Globus pallidus (tissue), 1 donor: ENCODE data around the gene PEX26.
"Not testable (repeated sequence)": the region's sequence is repeated elsewhere in the genome, so short reads cannot be mapped to it uniquely, and the experiment has no call there.

Source experiments
- DNase-seq: peaks from one replicate; pipeline ENCODE4 v3.0.0-alpha.2; 2015; ENCODE audit warnings: low spot score

PEX26 gene

DNA sequence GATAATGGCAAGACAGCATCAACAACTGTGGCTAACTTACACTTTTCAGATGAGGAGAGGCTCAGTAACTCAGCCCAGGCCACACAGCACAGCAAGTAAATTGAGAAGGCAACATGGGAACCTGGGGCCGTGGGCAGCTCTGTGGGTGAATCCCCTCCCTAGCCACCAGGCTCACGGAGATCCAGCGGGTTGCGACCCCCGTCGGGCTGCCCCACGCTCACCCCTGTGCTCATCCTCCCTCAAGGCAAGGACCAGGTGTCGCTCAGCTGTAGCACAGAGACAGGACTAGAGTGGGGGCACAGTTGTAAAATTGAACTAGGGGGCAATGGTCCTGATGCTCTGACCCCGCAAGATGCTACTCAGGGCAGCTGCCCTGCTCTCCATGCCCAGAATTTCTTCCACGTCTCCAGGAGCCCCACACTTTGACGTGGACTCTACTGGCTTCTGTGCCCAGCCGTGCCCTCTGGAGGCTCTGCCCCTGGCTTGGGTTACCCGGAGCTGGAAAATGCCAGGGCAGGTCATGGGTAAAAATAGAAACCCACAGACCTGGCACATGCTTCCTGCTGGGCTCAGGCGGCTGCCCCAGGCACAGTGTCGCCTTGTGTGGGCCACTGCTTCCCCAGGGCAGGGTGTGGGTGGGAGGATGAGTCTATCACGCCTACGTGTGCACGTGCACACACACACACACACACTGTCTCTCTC lies 41.8 kb downstream of the PEX26 start:
- DNase-seq = no peak

GRCh38 chr22:18120857-18121256 lies 43.1 kb downstream of the PEX26 start:
- DNase-seq = no peak

GRCh38 chr22:18121506-18121905 lies 43.7 kb downstream of the PEX26 start:
- no peak for DNase-seq

DNA sequence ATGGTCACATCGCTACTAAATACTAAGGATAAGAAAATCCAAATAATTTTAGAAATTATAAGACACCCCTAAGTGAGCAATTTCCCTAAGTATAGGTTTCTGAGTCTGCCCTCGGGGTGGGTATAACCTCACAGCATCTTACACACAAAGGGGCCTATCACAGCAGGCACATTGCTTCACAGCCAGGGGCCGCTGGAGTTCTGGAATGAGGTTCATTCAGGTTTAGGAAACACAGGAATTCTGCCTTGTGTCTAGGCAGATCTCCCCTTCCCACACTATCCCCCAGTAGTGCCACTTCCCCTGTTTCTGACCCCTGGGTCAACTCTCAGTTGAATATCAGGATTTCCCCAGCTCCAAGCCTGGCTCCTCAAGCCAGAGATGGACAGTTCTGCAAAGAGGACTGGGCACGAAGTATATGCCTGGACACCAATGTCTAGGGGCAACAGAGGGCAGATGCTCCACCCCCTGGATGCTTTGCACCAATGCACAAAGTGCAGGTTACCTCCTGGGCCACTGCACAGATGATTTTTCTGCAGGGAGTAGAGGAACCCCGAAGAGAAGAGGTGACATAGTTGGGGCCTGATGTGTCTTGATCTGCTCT lies 44.3 kb downstream of the PEX26 start:
- DNase-seq = no peak

- not testable (repeated sequence) for DNase-seq
Measured at GRCh38 chr22:18123476-18124025, 45.8 kb downstream of the PEX26 start.

DNA sequence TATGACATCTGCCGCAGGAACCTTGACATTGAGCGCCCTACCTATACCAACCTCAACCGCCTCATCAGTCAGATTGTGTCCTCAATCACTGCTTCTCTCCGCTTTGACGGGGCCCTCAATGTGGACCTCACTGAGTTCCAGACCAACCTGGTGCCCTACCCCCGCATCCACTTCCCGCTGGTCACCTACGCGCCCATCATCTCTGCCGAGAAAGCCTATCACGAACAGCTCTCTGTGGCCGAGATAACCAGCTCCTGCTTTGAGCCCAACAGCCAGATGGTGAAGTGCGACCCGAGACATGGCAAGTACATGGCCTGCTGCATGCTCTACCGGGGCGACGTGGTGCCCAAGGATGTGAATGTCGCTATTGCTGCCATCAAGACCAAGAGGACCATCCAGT lies 48.8 kb downstream of the PEX26 start:
- DNase-seq = no peak

- DNase-seq = no peak
Measured at GRCh38 chr22:18130018-18130417, 52.2 kb downstream of the PEX26 start.

- no peak for DNase-seq
Measured at GRCh38 chr22:18130699-18131429, 53.1 kb downstream of the PEX26 start.

- DNase-seq = no peak
Measured at GRCh38 chr22:18133452-18133851, 55.7 kb downstream of the PEX26 start.

DNA sequence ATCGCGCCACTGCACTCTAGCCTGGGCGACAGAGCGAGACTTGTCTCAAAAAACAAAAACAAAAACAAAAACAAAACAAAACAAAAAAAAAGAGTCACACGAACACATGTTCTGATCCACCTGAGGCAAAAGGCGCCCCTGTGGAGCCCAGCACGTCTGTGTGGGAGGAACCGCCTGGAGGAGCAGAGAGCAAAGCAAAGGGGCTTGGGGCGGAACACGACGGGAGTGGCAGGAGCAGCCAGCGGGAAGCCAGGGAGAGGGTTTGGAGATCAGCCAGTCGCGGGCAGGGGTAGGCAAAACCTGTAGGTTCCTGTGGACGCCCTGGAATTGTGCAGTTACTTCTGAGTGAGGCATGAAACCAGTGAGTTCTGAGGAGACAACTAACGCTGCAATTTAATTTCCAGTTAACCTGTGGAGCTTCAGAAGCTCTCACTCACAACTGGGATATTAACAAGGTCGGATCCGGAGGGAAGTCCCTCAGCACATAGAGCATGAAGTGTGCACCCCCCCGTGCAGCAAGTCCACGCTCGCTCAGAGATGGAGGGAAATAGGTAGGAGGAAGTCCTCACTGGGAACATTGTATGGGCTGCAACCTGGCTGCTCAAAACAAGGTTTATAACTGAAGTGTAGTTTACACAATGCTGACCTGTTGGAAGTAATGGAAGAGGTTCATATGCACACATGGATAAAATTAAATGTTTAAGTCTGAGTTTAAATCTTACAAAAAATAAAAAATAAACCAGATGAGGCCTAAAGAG lies 59.0 kb downstream of the PEX26 start:
- no peak for DNase-seq

GRCh38 chr22:18141004-18141403 lies 63.2 kb downstream of the PEX26 start:
- DNase-seq = not testable (repeated sequence)

DNA sequence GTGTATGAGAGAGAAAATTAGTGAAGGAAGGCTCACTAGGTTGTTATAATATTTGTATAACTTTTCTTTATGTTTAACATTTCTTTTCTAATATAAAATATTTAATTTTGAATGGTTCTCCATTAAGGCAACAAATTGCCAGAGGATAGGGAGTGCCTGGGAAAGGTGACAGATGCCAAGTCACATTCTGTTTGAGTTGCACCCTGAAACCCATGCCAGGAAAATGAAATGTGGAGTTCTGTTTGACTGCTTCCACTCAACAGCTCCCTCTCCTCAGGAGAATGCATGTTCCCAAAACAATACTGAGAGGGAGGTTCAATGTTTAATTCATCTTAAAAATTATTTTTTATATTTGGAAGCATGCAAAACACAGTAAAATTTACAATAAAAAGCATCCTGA lies 66.3 kb downstream of the PEX26 start:
- no peak for DNase-seq

DNA sequence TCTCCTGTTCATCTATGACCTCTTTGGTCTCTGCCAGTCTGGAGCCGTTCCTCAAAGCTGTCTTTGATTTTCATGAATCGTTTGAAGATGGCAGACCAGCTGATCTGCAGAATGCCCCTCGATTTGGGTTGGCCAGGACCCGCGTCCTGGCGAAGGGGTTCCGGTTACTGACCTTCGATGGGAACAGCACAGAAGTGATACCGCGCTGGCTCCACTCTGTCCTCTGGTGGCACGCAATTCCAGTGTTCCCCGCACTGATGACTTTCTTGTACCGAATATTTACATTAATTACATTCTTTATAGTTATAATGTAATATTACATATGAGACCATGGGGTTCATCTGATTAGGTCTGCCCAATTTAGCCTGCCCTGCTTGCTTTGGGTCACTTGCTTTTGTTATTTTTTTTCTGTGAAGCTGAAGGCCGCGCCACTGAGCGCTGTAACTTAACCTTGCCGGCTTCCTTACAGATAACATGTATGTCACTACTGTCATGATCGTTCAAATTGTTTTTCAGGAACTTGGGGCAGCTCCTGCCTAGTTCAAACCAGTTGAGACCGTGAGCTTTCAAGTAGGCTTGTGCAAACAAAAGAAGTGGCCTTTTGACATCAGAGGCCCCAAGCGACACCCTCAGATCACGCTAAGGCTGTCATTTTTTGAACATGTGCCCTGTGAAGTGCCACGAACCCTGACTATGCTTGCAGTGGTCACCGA lies 68.0 kb downstream of the PEX26 start:
- no peak for DNase-seq

DNA sequence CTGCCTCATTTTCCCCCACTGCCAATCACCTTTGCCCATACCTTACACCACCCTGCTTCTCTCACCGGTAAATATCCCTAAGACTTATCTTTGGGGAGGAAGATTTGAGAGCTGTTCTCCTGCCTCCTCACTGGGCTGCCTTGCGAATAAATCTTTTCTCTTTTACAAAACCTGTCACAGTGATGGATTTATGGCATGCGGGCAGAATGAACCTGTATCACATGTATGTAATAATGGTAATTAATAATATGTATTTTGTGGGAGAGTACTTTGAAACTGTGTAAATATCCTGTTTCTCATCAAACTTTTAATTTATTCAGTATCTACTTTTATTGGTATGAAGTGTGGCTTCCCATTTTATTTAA lies 68.6 kb downstream of the PEX26 start:
- no peak for DNase-seq

- no peak for DNase-seq
Measured at GRCh38 chr22:18147791-18148190, 70.0 kb downstream of the PEX26 start.

DNA sequence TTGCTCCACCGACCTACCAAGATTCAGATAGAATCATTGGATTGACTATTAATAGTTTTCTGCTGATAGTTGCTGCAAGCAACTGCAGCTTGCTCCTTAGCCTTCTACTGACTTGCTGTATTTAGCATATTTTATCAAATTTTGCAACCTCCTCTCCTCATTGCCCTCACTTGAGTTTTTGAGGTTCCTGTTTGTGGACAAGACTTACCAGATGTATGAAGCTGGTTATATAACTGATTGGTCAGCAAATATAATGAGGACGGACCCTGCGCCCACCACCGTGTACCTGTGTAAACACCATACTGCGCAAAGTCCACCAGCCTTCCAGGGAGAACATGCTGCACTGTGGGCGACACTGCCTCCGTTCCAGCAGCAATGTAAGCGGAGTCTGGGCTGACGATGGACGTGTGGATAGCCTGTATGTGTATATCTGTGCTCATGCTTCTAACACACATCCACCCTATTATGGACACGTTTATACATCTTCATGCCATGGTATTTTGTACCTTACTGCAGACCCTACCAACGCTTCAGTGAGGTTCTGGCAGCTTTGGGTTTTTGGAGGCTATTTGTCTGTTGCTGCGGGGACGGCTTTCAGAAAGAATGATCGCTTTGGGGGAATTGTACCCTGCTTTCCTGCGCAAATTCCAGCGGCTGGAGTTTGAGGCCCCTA lies 70.6 kb downstream of the PEX26 start:
- DNase-seq = no peak

DNA sequence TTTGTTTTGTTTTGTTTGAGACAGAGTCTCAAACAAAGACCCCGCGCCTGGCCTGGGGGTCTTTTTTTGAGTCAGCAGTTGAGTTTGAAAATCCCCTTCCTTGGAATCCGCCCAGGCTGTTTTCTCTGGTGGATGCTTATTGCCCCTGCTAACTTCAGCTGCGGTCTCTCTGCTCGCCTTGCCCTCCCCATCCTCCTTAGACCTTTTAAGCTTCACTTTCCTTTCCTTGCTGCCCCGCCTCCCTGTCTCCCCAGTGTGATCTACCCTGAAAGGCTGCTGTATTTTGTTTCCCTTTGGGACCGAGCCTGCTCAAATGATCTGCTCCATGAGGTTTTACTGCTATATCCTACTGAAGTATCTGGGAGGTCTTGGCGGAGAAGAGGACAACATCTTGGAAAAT lies 74.7 kb downstream of the PEX26 start:
- no peak for DNase-seq

- DNase-seq = no peak
Measured at GRCh38 chr22:18154821-18155390, 77.1 kb downstream of the PEX26 start.
